H4 (cell line): ENCODE data around the gene DDX47. TPM values are rescaled to one million over a fixed set of nuclear protein-coding genes. Genes with fewer than 3 reads are reported as not detected.
"Not testable (repeated sequence)": the region's sequence is repeated elsewhere in the genome, so short reads cannot be mapped to it uniquely, and the experiment has no call there.

Experiments used
- DNase-seq: peaks from one replicate; pipeline ENCODE4 v3.0.0-alpha.2; 2015; ENCODE audit warnings: low spot score
- total RNA-seq: library from RNA; depleted of rRNA; stranded (reverse); fragments of >200 nt; shearing (Covaris generic); gene quantifications from 2 replicates; pipeline ENCODE4 v1.2.3, GENCODE V29; 2014; rRNA removed

DDX47 gene
- total RNA-seq, 1 experiment from 2014 or later = 194 TPM

- DNase-seq = no peak
Measured at GRCh38 chr12:12871587-12872138, 58.5 kb downstream of the DDX47 start.

GRCh38 chr12:12872139-12872933 is 59.2 kb downstream of the DDX47 start:
- no peak for DNase-seq

- no peak for DNase-seq
Measured at GRCh38 chr12:12872934-12873275, 59.8 kb downstream of the DDX47 start.

- DNase-seq = no peak
Measured at GRCh38 chr12:12874029-12874428, 60.9 kb downstream of the DDX47 start.

GRCh38 chr12:12875301-12875700 is 62.2 kb downstream of the DDX47 start:
- not testable (repeated sequence) for DNase-seq

- no peak for DNase-seq
Measured at GRCh38 chr12:12877153-12877768, 64.1 kb downstream of the DDX47 start.

- no peak for DNase-seq
Measured at GRCh38 chr12:12877781-12878455, 64.8 kb downstream of the DDX47 start.

Other genes with a start within 250 kb of the DDX47 start
- 29.9 and 35.4 TPM in 2 replicates for gene CREBL2, start 201.5 kb upstream of the DDX47 start, total RNA-seq
- gene GPR19, start 117.2 kb upstream of the DDX47 start, total RNA-seq = 0.88 and 3.9 TPM in 2 replicates
- 22.8 and 27.3 TPM in 2 replicates for gene CDKN1B, start 96.0 kb upstream of the DDX47 start, total RNA-seq
- gene APOLD1, start 27.7 kb upstream of the DDX47 start, total RNA-seq = 2.7 and 3.1 TPM in 2 replicates
- gene GPRC5A, start 78.2 kb downstream of the DDX47 start, total RNA-seq = 10.1 and 10.9 TPM in 2 replicates
- not detected in 2 replicates for gene GPRC5D, start 138.8 kb downstream of the DDX47 start, total RNA-seq
- gene HEBP1, start 186.9 kb downstream of the DDX47 start, total RNA-seq = 6.9 and 8.8 TPM in 2 replicates
- gene FAM234B, start 231.0 kb downstream of the DDX47 start, total RNA-seq = 3.9 and 5.1 TPM in 2 replicates